Measurements from ENCODE around the gene KLK10.

Gene KLK10

GRCh38 chr19:50967929-50968715 is 51.4 kb downstream of the KLK10 start:
- no peak for DNase-seq (ENCODE audit: low read depth)

DNA sequence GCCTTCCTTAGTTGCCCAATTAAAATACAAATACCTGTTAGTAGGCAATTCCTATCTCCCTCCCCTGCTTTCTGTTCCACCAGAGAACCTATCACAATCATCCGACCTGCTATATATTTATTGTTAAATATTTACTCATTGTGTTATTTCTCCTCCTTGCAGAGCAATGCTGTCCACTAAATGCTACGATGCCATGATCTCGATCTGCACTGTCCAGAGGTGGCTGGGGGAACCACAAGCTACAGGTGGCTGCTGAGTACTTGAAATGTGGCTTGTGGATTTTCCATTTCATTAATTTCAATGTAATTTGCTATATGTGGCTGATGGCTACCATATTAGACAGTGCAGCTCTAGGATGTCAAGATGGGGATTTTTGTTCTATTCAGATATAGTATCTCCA is 55.2 kb downstream of the KLK10 start:
- no peak for DNase-seq (ENCODE audit: low read depth)

DNA sequence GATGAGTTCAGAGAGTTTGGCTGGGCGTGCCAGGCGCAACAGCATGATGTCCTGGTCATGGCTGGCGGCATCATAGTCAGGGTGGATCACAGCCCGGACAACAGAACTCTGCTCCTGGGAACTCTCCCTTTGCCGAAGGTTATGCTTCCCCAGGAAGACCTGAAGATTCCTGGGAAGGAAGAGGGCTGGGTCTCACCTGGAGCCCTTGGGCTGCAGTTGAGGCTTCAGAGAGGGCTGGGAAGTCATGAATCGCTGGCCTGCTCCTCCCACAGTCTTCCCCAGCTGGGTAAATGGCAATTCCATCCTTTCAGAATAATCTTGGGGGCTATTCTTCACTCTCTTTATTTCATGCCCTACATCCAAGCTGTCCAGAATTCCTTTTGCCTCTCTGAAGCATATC is 56.1 kb downstream of the KLK10 start:
- no peak for DNase-seq (ENCODE audit: low read depth)

Measured in stimulated activated CD8-positive, alpha-beta memory T cell treated with anti-CD3 and anti-CD28 coated beads, Interleukin-4, amount 100 ng/mL, for 24 hours (primary cell).